Thymus (tissue), 2 donors: Measurements from ENCODE around the gene MSRB1. TPM values are rescaled to one million over a fixed set of nuclear protein-coding genes. Genes with fewer than 3 reads are reported as not detected.

ENCODE experiments used
- polyA plus RNA-seq: library from polyadenylated mRNA; stranded (reverse); fragments of 200-250 nt; gene quantifications from one replicate; pipeline ENCODE4 v1.2.3, GENCODE V29; 2013
- total RNA-seq: library from RNA; stranded (reverse); fragments of 120-200 nt; gene quantifications from one replicate; pipeline ENCODE4 v1.2.4, GENCODE V29; 2013
- donor health status: healthy.

Gene MSRB1
- total and polyA plus RNA-seq, 2 donors: 10.7 to 44.2 TPM

Other genes with a start within 250 kb of the MSRB1 start
- 36.0 TPM for gene MAPK8IP3, start 237.0 kb downstream of the MSRB1 start, total RNA-seq
- 129 TPM for gene MAPK8IP3, start 237.0 kb downstream of the MSRB1 start, polyA plus RNA-seq
- 34.7 TPM for gene NME3, start 171.7 kb downstream of the MSRB1 start, total RNA-seq
- gene NME3, start 171.7 kb downstream of the MSRB1 start, polyA plus RNA-seq: 163 TPM
- gene EME2, start 170.4 kb downstream of the MSRB1 start, total RNA-seq: 6.1 TPM
- 13.1 TPM for gene EME2, start 170.4 kb downstream of the MSRB1 start, polyA plus RNA-seq
- gene MRPS34, start 170.1 kb downstream of the MSRB1 start, total RNA-seq: 103 TPM
- 101 TPM for gene MRPS34, start 170.1 kb downstream of the MSRB1 start, polyA plus RNA-seq
- gene SPSB3, start 160.6 kb downstream of the MSRB1 start, total RNA-seq: 68.1 TPM
- 282 TPM for gene SPSB3, start 160.6 kb downstream of the MSRB1 start, polyA plus RNA-seq
- 73.9 TPM for gene NUBP2, start 160.2 kb downstream of the MSRB1 start, total RNA-seq
- gene NUBP2, start 160.2 kb downstream of the MSRB1 start, polyA plus RNA-seq: 80.6 TPM
- 4.0 TPM for gene IGFALS, start 149.5 kb downstream of the MSRB1 start, total RNA-seq
- 1.9 TPM for gene IGFALS, start 149.5 kb downstream of the MSRB1 start, polyA plus RNA-seq
- 51.6 TPM for gene HAGH, start 116.4 kb downstream of the MSRB1 start, total RNA-seq
- gene HAGH, start 116.4 kb downstream of the MSRB1 start, polyA plus RNA-seq: 69.5 TPM
- gene FAHD1, start 116.0 kb downstream of the MSRB1 start, total RNA-seq: 22.5 TPM
- 23.6 TPM for gene FAHD1, start 116.0 kb downstream of the MSRB1 start, polyA plus RNA-seq
- 1.1 TPM for gene MEIOB, start 71.0 kb downstream of the MSRB1 start, total RNA-seq
- 1.3 TPM for gene MEIOB, start 71.0 kb downstream of the MSRB1 start, polyA plus RNA-seq
- 0.38 TPM for gene HS3ST6, start 24.8 kb downstream of the MSRB1 start, total RNA-seq
- gene HS3ST6, start 24.8 kb downstream of the MSRB1 start, polyA plus RNA-seq: 1.3 TPM
- gene RPL3L, start 11.5 kb upstream of the MSRB1 start, total RNA-seq: not detected
- gene RPL3L, start 11.5 kb upstream of the MSRB1 start, polyA plus RNA-seq: 0.66 TPM
- 103 TPM for gene NDUFB10, start 16.3 kb upstream of the MSRB1 start, total RNA-seq
- gene NDUFB10, start 16.3 kb upstream of the MSRB1 start, polyA plus RNA-seq: 129 TPM
- gene RPS2, start 21.6 kb upstream of the MSRB1 start, total RNA-seq: 2,266 TPM
- 2,485 TPM for gene RPS2, start 21.6 kb upstream of the MSRB1 start, polyA plus RNA-seq
- gene RNF151, start 23.7 kb upstream of the MSRB1 start, total RNA-seq: not detected
- 0.82 TPM for gene RNF151, start 23.7 kb upstream of the MSRB1 start, polyA plus RNA-seq
- gene TBL3, start 28.9 kb upstream of the MSRB1 start, total RNA-seq: 28.4 TPM
- 52.3 TPM for gene TBL3, start 28.9 kb upstream of the MSRB1 start, polyA plus RNA-seq
- 2.2 TPM for gene NOXO1, start 38.3 kb upstream of the MSRB1 start, total RNA-seq
- 5.7 TPM for gene NOXO1, start 38.3 kb upstream of the MSRB1 start, polyA plus RNA-seq
- 16.1 TPM for gene GFER, start 41.0 kb upstream of the MSRB1 start, total RNA-seq
- 28.0 TPM for gene GFER, start 41.0 kb upstream of the MSRB1 start, polyA plus RNA-seq
- gene SYNGR3, start 46.8 kb upstream of the MSRB1 start, total RNA-seq: 1.2 TPM
- 2.7 TPM for gene SYNGR3, start 46.8 kb upstream of the MSRB1 start, polyA plus RNA-seq
- 5.7 TPM for gene ZNF598, start 66.6 kb upstream of the MSRB1 start, total RNA-seq
- 46.2 TPM for gene ZNF598, start 66.6 kb upstream of the MSRB1 start, polyA plus RNA-seq
- gene NPW, start 76.6 kb upstream of the MSRB1 start, total RNA-seq: 0.66 TPM
- 1.2 TPM for gene NPW, start 76.6 kb upstream of the MSRB1 start, polyA plus RNA-seq
- 6.3 TPM for gene NHERF2, start 83.7 kb upstream of the MSRB1 start, total RNA-seq
- gene NHERF2, start 83.7 kb upstream of the MSRB1 start, polyA plus RNA-seq: 23.4 TPM
- gene NTHL1, start 104.6 kb upstream of the MSRB1 start, total RNA-seq: 32.7 TPM
- 32.7 TPM for gene NTHL1, start 104.6 kb upstream of the MSRB1 start, polyA plus RNA-seq
- 22.7 TPM for gene TSC2, start 104.8 kb upstream of the MSRB1 start, total RNA-seq
- 61.8 TPM for gene TSC2, start 104.8 kb upstream of the MSRB1 start, polyA plus RNA-seq
- gene PKD1, start 192.7 kb upstream of the MSRB1 start, total RNA-seq: 13.4 TPM
- 35.3 TPM for gene PKD1, start 192.7 kb upstream of the MSRB1 start, polyA plus RNA-seq
- gene RAB26, start 205.4 kb upstream of the MSRB1 start, total RNA-seq: 0.28 TPM
- gene RAB26, start 205.4 kb upstream of the MSRB1 start, polyA plus RNA-seq: 2.6 TPM
- gene TRAF7, start 212.6 kb upstream of the MSRB1 start, total RNA-seq: 22.3 TPM
- 23.9 TPM for gene TRAF7, start 212.6 kb upstream of the MSRB1 start, polyA plus RNA-seq